Stromal cell of bone marrow (primary cell): ENCODE data around the gene KCNJ4.
A peak's percentile ranks its signal among the peaks of the same experiment; 100 is the strongest.
"Not testable (repeated sequence)": the region's sequence is repeated elsewhere in the genome, so short reads cannot be mapped to it uniquely, and the experiment has no call there.

Source experiments
- DNase-seq: peaks from one replicate; pipeline ENCODE4 v3.0.0-alpha.2; 2012; ENCODE audit warnings: low read depth

KCNJ4 gene

GRCh38 chr22:38470179-38470578, 15.2 kb upstream of the KCNJ4 start:
- DNase-seq: not testable (repeated sequence)

GRCh38 chr22:38469306-38469781, 14.3 kb upstream of the KCNJ4 start:
- DNase-seq: no peak

GRCh38 chr22:38468443-38469305, 13.7 kb upstream of the KCNJ4 start:
- DNase-seq: no peak

- DNase-seq: peak; percentile 53
These were observed 13.0 kb upstream of the KCNJ4 start, which contains the start of gene KDELR3 for GRCh38 chr22:38467904-38468442. KDELR3 (plus strand) TSS chr22:38468096; CDS start chr22:38468234, 138 bp downstream.

- DNase-seq: no peak
These were observed 12.5 kb upstream of the KCNJ4 start for GRCh38 chr22:38467438-38467903.

- no peak for DNase-seq
These were observed 10.9 kb upstream of the KCNJ4 start for GRCh38 chr22:38465673-38466490.

GRCh38 chr22:38464992-38465672, 10.1 kb upstream of the KCNJ4 start:
- no peak for DNase-seq

GRCh38 chr22:38462960-38463784, 8.2 kb upstream of the KCNJ4 start:
- no peak for DNase-seq

GRCh38 chr22:38461414-38462081, 6.5 kb upstream of the KCNJ4 start:
- DNase-seq: peak; percentile 67

GRCh38 chr22:38461057-38461413, 6.0 kb upstream of the KCNJ4 start:
- no peak for DNase-seq

GRCh38 chr22:38460426-38460840, 5.4 kb upstream of the KCNJ4 start:
- no peak for DNase-seq

GRCh38 chr22:38456841-38457699, 2.1 kb upstream of the KCNJ4 start:
- DNase-seq: no peak

GRCh38 chr22:38456272-38456835, 1.4 kb upstream of the KCNJ4 start:
- DNase-seq: no peak

GRCh38 chr22:38455530-38456271, 702 bp upstream of the KCNJ4 start:
- no peak for DNase-seq

GRCh38 chr22:38454353-38455075, 485 bp downstream of the KCNJ4 start:
- no peak for DNase-seq

GRCh38 chr22:38453996-38454352, 1.0 kb downstream of the KCNJ4 start:
- no peak for DNase-seq

- DNase-seq: no peak
These were observed 1.8 kb downstream of the KCNJ4 start for GRCh38 chr22:38453066-38453672.
